Measurements from ENCODE around the gene ZNF236.

The ZNF236 gene

GRCh38 chr18:77001979-77002378, 179.6 kb downstream of the ZNF236 start:
- no peak for TF ChIP-seq ZFX (IDR thresholded peaks at IDR 0.05; ENCODE audit: borderline replicate concordance)
- TF ChIP-seq CTCF (IDR thresholded peaks at IDR 0.05): no peak
- H3K27ac ChIP-seq: no peak overlapping the region

GRCh38 chr18:77002496-77002895, 180.1 kb downstream of the ZNF236 start:
- no peak overlapping the region for H3K27ac ChIP-seq
- TF ChIP-seq CTCF (IDR thresholded peaks at IDR 0.05) (no peak), ZFX (IDR thresholded peaks at IDR 0.05; ENCODE audit: borderline replicate concordance) (no peak)

GRCh38 chr18:77003316-77003715, 181.0 kb downstream of the ZNF236 start:
- no peak overlapping the region for H3K27ac ChIP-seq
- TF ChIP-seq CTCF (IDR thresholded peaks at IDR 0.05) (no peak), ZFX (IDR thresholded peaks at IDR 0.05; ENCODE audit: borderline replicate concordance) (no peak)

- no peak for TF ChIP-seq ZFX (IDR thresholded peaks at IDR 0.05; ENCODE audit: borderline replicate concordance)
- no peak for TF ChIP-seq CTCF (IDR thresholded peaks at IDR 0.05)
Measured at GRCh38 chr18:77004555-77005380, 182.4 kb downstream of the ZNF236 start.

GRCh38 chr18:77005651-77006195, 183.4 kb downstream of the ZNF236 start:
- no peak for TF ChIP-seq ZFX (IDR thresholded peaks at IDR 0.05; ENCODE audit: borderline replicate concordance)
- no peak for TF ChIP-seq CTCF (IDR thresholded peaks at IDR 0.05)
- H3K27ac ChIP-seq: no peak overlapping the region

More at GRCh38 chr18:77004555-77005380, 182.4 kb downstream of the ZNF236 start:
- no peak overlapping the region for H3K27ac ChIP-seq

- TF ChIP-seq CTCF (IDR thresholded peaks at IDR 0.05) (no peak), ZFX (IDR thresholded peaks at IDR 0.05; ENCODE audit: borderline replicate concordance) (no peak)
- no peak overlapping the region for H3K27ac ChIP-seq
Measured at GRCh38 chr18:77006305-77007175, 184.2 kb downstream of the ZNF236 start.

All from 22Rv1 (cell line).